Measurements from ENCODE around the gene PTPN22. TPM values are rescaled to one million over a fixed set of nuclear protein-coding genes. Genes with fewer than 3 reads are reported as not detected.
A peak's percentile ranks its signal among the peaks of the same experiment; 100 is the strongest.

PTPN22 gene
- total RNA-seq, 4 donors from 2014 or later: 4.0 to 28.1 (median 11.2) TPM

GRCh38 chr1:113870778-113871177 lies 734 bp downstream of the PTPN22 start:
- no peaks in the 10 kb centered on the region for H3K36me3 ChIP-seq
- H3K9me3 ChIP-seq: no peaks in the 10 kb centered on the region
- no peaks in the 10 kb centered on the region for H3K27me3 ChIP-seq
- H3K4me3 ChIP-seq: peak overlapping the region in 1 of 4 donors; percentile 28
- H3K4me1 ChIP-seq: peaks cover 0 to 18% (median 5%) of the 10 kb centered on the region in 4 donors
- in situ Hi-C loops (cut with MboI; ENCODE audit: low pct_ligation_motif_present in 1 of 4, low pct_unique_long_range_greater_than_20kb in 1 of 4, low sequenced_read_pairs in 3 of 4) (no loop called here), intact Hi-C loops (cut with DNase I; ENCODE audit: low total_unique reads) (no loop called here)
- peak overlapping the region; percentile 50 to 72 (median 62) for H3K27ac ChIP-seq
- WGBS, 2 donors (ENCODE audit: low coverage in 1 of 2): 77 to 85% methylated on average over 3 of the region's 3 CpGs
- no peak for DNase-seq
- TF ChIP-seq POLR2A (IDR thresholded peaks at IDR 0.05): no peak
- TF ChIP-seq CTCF (IDR thresholded peaks at IDR 0.05): no peak
- no peak for TF ChIP-seq POLR2AphosphoS5 (IDR thresholded peaks at IDR 0.05)
- no peak for TF ChIP-seq EP300 (IDR thresholded peaks at IDR 0.05; ENCODE audit: low read depth)

- Histone ChIP-seq H3K9me3 (no peaks in the 10 kb centered on the region), H3K27me3 (no peaks in the 10 kb centered on the region), H3K4me3 (no peak overlapping the region), H3K27ac (no peak overlapping the region), H3K4me1 (no peaks in the 10 kb centered on the region), H3K36me3 (no peaks in the 10 kb centered on the region)
- intact Hi-C loops (cut with DNase I; ENCODE audit: low total_unique reads): no loop called here
- 77 to 91% methylated on average over 3 to 4 of the region's 4 CpGs for WGBS, 2 donors (ENCODE audit: low coverage in 1 of 2)
- no peak for TF ChIP-seq EP300 (IDR thresholded peaks at IDR 0.05; ENCODE audit: low read depth)
- TF ChIP-seq POLR2A (IDR thresholded peaks at IDR 0.05): no peak
- no peak for TF ChIP-seq CTCF (IDR thresholded peaks at IDR 0.05)
- no peak for TF ChIP-seq POLR2AphosphoS5 (IDR thresholded peaks at IDR 0.05)
- DNase-seq: no peak
- in situ Hi-C loops (cut with MboI; ENCODE audit: low pct_ligation_motif_present in 1 of 4, low pct_unique_long_range_greater_than_20kb in 1 of 4, low sequenced_read_pairs in 3 of 4): no loop called here
These were observed 3.0 kb downstream of the PTPN22 start for GRCh38 chr1:113868387-113869083.

- no peaks in the 10 kb centered on the region for H3K9me3 ChIP-seq
- H3K27ac ChIP-seq: no peak overlapping the region
- intact Hi-C loops (cut with DNase I; ENCODE audit: low total_unique reads) (no loop called here), in situ Hi-C loops (cut with MboI; ENCODE audit: low pct_ligation_motif_present in 1 of 4, low pct_unique_long_range_greater_than_20kb in 1 of 4, low sequenced_read_pairs in 3 of 4) (no loop called here)
- TF ChIP-seq POLR2AphosphoS5 (IDR thresholded peaks at IDR 0.05) (no peak), CTCF (IDR thresholded peaks at IDR 0.05) (no peak), POLR2A (IDR thresholded peaks at IDR 0.05) (no peak), EP300 (IDR thresholded peaks at IDR 0.05; ENCODE audit: low read depth) (no peak)
- WGBS, 2 donors (ENCODE audit: low coverage in 1 of 2): 95 to 100% methylated on average over 5 of the region's 5 CpGs
- H3K36me3 ChIP-seq: no peaks in the 10 kb centered on the region
- DNase-seq: no peak
- H3K4me3 ChIP-seq: no peak overlapping the region
- peaks cover 0 to 20% (median 0%) of the 10 kb centered on the region in 4 donors for H3K4me1 ChIP-seq
- no peaks in the 10 kb centered on the region for H3K27me3 ChIP-seq
These were observed 9.9 kb downstream of the PTPN22 start for GRCh38 chr1:113861641-113862040.

GRCh38 chr1:113860891-113861290 lies 10.6 kb downstream of the PTPN22 start:
- no peak for DNase-seq
- 63 to 67% methylated on average over 3 of the region's 3 CpGs for WGBS, 2 donors (ENCODE audit: low coverage in 1 of 2)
- H3K9me3 ChIP-seq: no peaks in the 10 kb centered on the region
- no peaks in the 10 kb centered on the region for H3K36me3 ChIP-seq
- H3K4me3 ChIP-seq: no peak overlapping the region
- peaks cover 0 to 20% (median 0%) of the 10 kb centered on the region in 4 donors for H3K4me1 ChIP-seq
- H3K27ac ChIP-seq: peak overlapping the region in 1 of 4 donors; percentile 16
- in situ Hi-C loops (cut with MboI; ENCODE audit: low pct_ligation_motif_present in 1 of 4, low pct_unique_long_range_greater_than_20kb in 1 of 4, low sequenced_read_pairs in 3 of 4) (no loop called here), intact Hi-C loops (cut with DNase I; ENCODE audit: low total_unique reads) (no loop called here)
- H3K27me3 ChIP-seq: no peaks in the 10 kb centered on the region
- TF ChIP-seq POLR2AphosphoS5 (IDR thresholded peaks at IDR 0.05) (no peak), POLR2A (IDR thresholded peaks at IDR 0.05) (no peak), CTCF (IDR thresholded peaks at IDR 0.05) (no peak), EP300 (IDR thresholded peaks at IDR 0.05; ENCODE audit: low read depth) (no peak)
